K562 (cell line): ENCODE data around the gene CRY2. TPM values are rescaled to one million over a fixed set of nuclear protein-coding genes. Genes with fewer than 3 reads are reported as not detected.

Experiments
- ATAC-seq: fragments of 200-7000 bp; cut with Tn5 transposase; 3 replicates; pipeline ENCODE4 v1.9.1; 2020; ENCODE audit warnings: moderate library complexity
- BruUV-seq: library from RNA; stranded (reverse); fragments of 400-500 nt; replicated peaks from 2 replicates; lab custom pipeline; 2021; lab: Mats Ljungman, UMichigan
- CTCF ChIA-PET: fragments of 300-600 bp; formaldehyde crosslinking; extraction: SDS; loops from one replicate; lab custom pipeline; 2021; ENCODE audit warnings: low intra/inter-chr PET ratio; lab: Yijun Ruan, JAX
- POLR2A ChIA-PET: fragments of 300-600, 350-650 bp; sonication (Branson Sonifier 250); formaldehyde crosslinking; extraction: SDS; loops from one replicate; lab custom pipeline; 2021; ENCODE audit warnings: antibody characterized with exemption, inconsistent platforms; lab: Yijun Ruan, JAX
- DNase-seq, 4 experiments: peaks; one replicate each; pipeline versions ENCODE4 v3.0.0 to v3.0.0-alpha.2; 2011 to 2018; ENCODE audit warnings: low spot score in 3 of 4, mixed read lengths in 3 of 4; ENCODE audit errors: extremely low read depth in 1 of 4
- FAIRE-seq: peaks from 2 replicates; lab custom pipeline; 2011; peaks lifted over from hg19 to GRCh38; lab: Jason Lieb, UNC
- H2AFZ ChIP-seq: 2 replicates; pipeline ENCODE4 v1.6.0; 2011; ENCODE audit warnings: low read depth, low read length, control low read depth, inconsistent platforms
- H3K27ac ChIP-seq: fragments of 200-600 bp; 3 replicates; pipeline ENCODE4 v1.8.0; 2011; ENCODE audit warnings: low read depth, mild to moderate bottlenecking, control low read depth, inconsistent platforms, low read length, moderate library complexity, mixed read lengths; ENCODE audit errors: extremely low read depth
- H3K27me3 ChIP-seq, 2 experiments: fragments of 300-600 bp in 1 of 2; 2 replicates in 1 of 2; 3 replicates in 1 of 2; pipeline versions ENCODE4 v1.6.0 to v1.8.0; 2011; ENCODE audit warnings: inconsistent platforms in 2 of 2, low read length in 2 of 2, mild to moderate bottlenecking in 1 of 2, mixed read lengths in 1 of 2, moderate library complexity in 1 of 2; ENCODE audit not compliant: control insufficient read depth in 2 of 2, insufficient read depth in 2 of 2
- H3K36me3 ChIP-seq: fragments of 300-600 bp; 3 replicates; pipeline ENCODE4 v1.8.0; 2011; ENCODE audit warnings: mild to moderate bottlenecking, low read length, inconsistent platforms; ENCODE audit not compliant: control insufficient read depth, insufficient read depth
- H3K4me1 ChIP-seq, 2 experiments: fragments of 200-600 bp in 1 of 2; replicated peaks in 1 of 2; 2 replicates in 1 of 2; 3 replicates in 1 of 2; pipeline versions ENCODE4 v1.5.1 to v1.8.0; 2011; ENCODE audit warnings: inconsistent platforms in 2 of 2, low read length in 2 of 2, mild to moderate bottlenecking in 1 of 2, mixed read lengths in 1 of 2, moderate library complexity in 1 of 2; ENCODE audit not compliant: control insufficient read depth in 2 of 2, insufficient read depth in 2 of 2
- H3K4me2 ChIP-seq: 2 replicates; pipeline ENCODE4 v1.6.1; 2011; ENCODE audit warnings: low read length, control low read depth, inconsistent platforms, mixed read lengths; ENCODE audit not compliant: insufficient read depth
- H3K4me3 ChIP-seq: fragments of 200-600 bp; sonication (generic), shearing (Covaris generic); 2 replicates; pipeline ENCODE4 v1.5.1; 2016; ENCODE audit warnings: control low read depth, inconsistent platforms
- H3K79me2 ChIP-seq: fragments of 200-600 bp; 3 replicates; pipeline ENCODE4 v1.8.0; 2011; ENCODE audit warnings: low read length, inconsistent platforms; ENCODE audit not compliant: control insufficient read depth, insufficient read depth
- H3K9ac ChIP-seq, 2 experiments: 2 replicates each; pipeline versions ENCODE4 v1.6.0 to v1.6.1; 2011; ENCODE audit warnings: low read depth in 2 of 2, low read length in 2 of 2, control low read depth in 1 of 2, inconsistent platforms in 1 of 2, mild to moderate bottlenecking in 1 of 2, mixed read lengths in 1 of 2; ENCODE audit not compliant: insufficient read depth in 1 of 2
- H3K9me1 ChIP-seq: one replicate; pipeline ENCODE4 v1.6.0; 2011; ENCODE audit warnings: inconsistent platforms, mild to moderate bottlenecking, low read length, moderate library complexity; ENCODE audit not compliant: control insufficient read depth, insufficient read depth
- H3K9me3 ChIP-seq: replicated peaks from 2 replicates; pipeline ENCODE4 v1.5.1; 2011; ENCODE audit warnings: low read depth, low read length, inconsistent platforms; ENCODE audit not compliant: control insufficient read depth, insufficient read depth
- H4K20me1 ChIP-seq: replicated peaks from 2 replicates; pipeline ENCODE4 v1.6.1; 2011; ENCODE audit warnings: low read length, inconsistent platforms, mixed read lengths; ENCODE audit not compliant: control insufficient read depth, insufficient read depth
- ARNT ChIP-seq, 2 experiments: fragments of 450-650 bp; IDR thresholded peaks; 2 replicates each; pipeline ENCODE4 v1.6.1; 2016; ENCODE audit warnings: mild to moderate bottlenecking in 1 of 2
- BCOR ChIP-seq: fragments of 450-650 bp; IDR thresholded peaks from 2 replicates; pipeline ENCODE4 v1.6.1; 2016
- CBX1 ChIP-seq: sonication (generic); IDR thresholded peaks from 2 replicates; pipeline ENCODE4 v1.6.1; 2016; ENCODE audit warnings: antibody characterized with exemption, low read depth, mild to moderate bottlenecking
- CREBBP ChIP-seq: IDR thresholded peaks from one replicate; pipeline ENCODE4 v1.6.1; 2012; ENCODE audit warnings: low read depth, mild to moderate bottlenecking, control low read depth, inconsistent platforms, low read length
- CXXC5 ChIP-seq: fragments of 250-450 bp; sonication (Bioruptor Pico); IDR thresholded peaks from 2 replicates; pipeline ENCODE4 v1.8.0; 2022; ENCODE audit warnings: inconsistent platforms, mild to moderate bottlenecking, moderate library complexity
- ETS2 ChIP-seq: IDR thresholded peaks from 2 replicates; pipeline ENCODE4 v1.6.1; 2016; ENCODE audit warnings: borderline replicate concordance, missing genetic modification characterization, mild to moderate bottlenecking, moderate library complexity, missing compliant biosample characterization; ENCODE audit not compliant: poor library complexity, severe bottlenecking
- GATAD2B ChIP-seq: fragments of 450-650 bp; IDR thresholded peaks from 2 replicates; pipeline ENCODE4 v1.6.1; 2017; ENCODE audit warnings: mild to moderate bottlenecking, borderline replicate concordance
- HDAC2 ChIP-seq: fragments of 450-650 bp; IDR thresholded peaks from 2 replicates; pipeline ENCODE4 v1.6.1; 2016; ENCODE audit warnings: mild to moderate bottlenecking
- HDAC3 ChIP-seq: fragments of 450-650 bp; IDR thresholded peaks from 2 replicates; pipeline ENCODE4 v1.6.1; 2018; ENCODE audit warnings: borderline replicate concordance, mild to moderate bottlenecking, moderate library complexity; ENCODE audit not compliant: partially characterized antibody
- HMBOX1 ChIP-seq: sonication (generic); IDR thresholded peaks from 2 replicates; pipeline ENCODE4 v1.6.1; 2016
- NCOA6 ChIP-seq: fragments of 450-650 bp; IDR thresholded peaks from 2 replicates; pipeline ENCODE4 v1.6.1; 2017; ENCODE audit warnings: mild to moderate bottlenecking
- POLR2A ChIP-seq: fragments of 450-650 bp; conservative IDR thresholded peaks from 2 replicates; pipeline ENCODE4 v1.6.1; 2016
- RAD21 ChIP-seq, 2 experiments: fragments of 250-450 bp in 1 of 2; fragments of 450-650 bp in 1 of 2; sonication (Bioruptor Pico) in 1 of 2; formaldehyde crosslinking in 1 of 2; IDR thresholded peaks in 1 of 2; conservative IDR thresholded peaks in 1 of 2; 2 replicates each; pipeline versions ENCODE4 v1.4.0 to v1.8.0; 2020 to 2022; ENCODE audit warnings: mild to moderate bottlenecking in 2 of 2, moderate library complexity in 1 of 2
- RBBP5 ChIP-seq: fragments of 200-600 bp; sonication (generic); IDR thresholded peaks from 2 replicates; pipeline ENCODE4 v1.6.1; 2012; ENCODE audit warnings: borderline replicate concordance, mild to moderate bottlenecking, low read length, control low read depth, inconsistent platforms; ENCODE audit not compliant: insufficient read depth, poor library complexity, severe bottlenecking
- SMARCC2 ChIP-seq: fragments of 450-650 bp; IDR thresholded peaks from 2 replicates; pipeline ENCODE4 v1.6.1; 2017; ENCODE audit warnings: antibody characterized with exemption, moderate library complexity, mild to moderate bottlenecking, low read depth
- TBP ChIP-seq: optimal IDR thresholded peaks from 2 replicates; pipeline ENCODE3; 2011; ENCODE audit warnings: low read depth, low read length, improper control_type of control experiment
- YBX1 ChIP-seq: fragments of 450-650 bp; IDR thresholded peaks from 2 replicates; pipeline ENCODE4 v1.7.1; 2016; ENCODE audit warnings: mild to moderate bottlenecking
- WGBS: fragments of 100-300 bp; shearing (Covaris generic); methylation state at CpG from one replicate; pipeline ENCODE4 v1.1.6; 2016; ENCODE audit warnings: low coverage, mixed read lengths; ENCODE audit not compliant: insufficient coverage; ENCODE audit errors: missing lambda C conversion rate; 5-methylcytosine and 5-hydroxymethylcytosine counted together
- in situ Hi-C: fragments of 300-500 bp; cut with MboI; formaldehyde crosslinking; loops from 4 replicates; pipeline ENCODE4 v1.15.0; 2018; ENCODE audit warnings: inconsistent platforms, mixed read lengths
- intact Hi-C: fragments of 100-400 bp; cut with micrococcal nuclease; formaldehyde crosslinking; loops from 2 replicates; pipeline ENCODE4 v1.14.2; 2022
- polyA plus RNA-seq, 8 experiments: library from polyadenylated mRNA; depleted of rRNA in 4 of 8; stranded (reverse) in 5 of 8; unstranded in 3 of 8; fragments of >200 nt; fragmentation: Nextera tagmentation in 2 of 8; fragmentation: Illumina TruSeq in 1 of 8; extraction: Ambion mirVana in 2 of 8; extraction: Trizol in 1 of 8; gene quantifications; 2 replicates each; pipeline versions ENCODE4 v1.2.1 to v1.2.3, GENCODE V29; 2011 to 2014; ENCODE audit warnings: inconsistent platforms in 1 of 8, missing spikeins in 1 of 8
- total RNA-seq, 7 experiments: library from RNA; depleted of rRNA in 6 of 7; stranded (reverse); fragments of >200 nt in 6 of 7; fragmentation: Illumina TruSeq in 2 of 7; extraction: Trizol in 2 of 7; gene quantifications; 2 replicates each; pipeline versions ENCODE4 v1.2.1 to v1.2.3, GENCODE V29; 2011 to 2021; ENCODE audit warnings: low replicate concordance in 1 of 7
- TF ChIP-seq, protein P1 (sequence below): fragments of 250-450 bp; sonication (Bioruptor Pico); IDR thresholded peaks from 2 replicates; pipeline ENCODE4 v1.5.0; 2021; ENCODE audit warnings: mild to moderate bottlenecking, borderline replicate concordance
- TF ChIP-seq, protein P2 (sequence below): fragments of 250-450 bp; sonication (Bioruptor Pico); IDR thresholded peaks from 2 replicates; pipeline ENCODE4 v1.5.0; 2021

CRY2 gene
- total and polyA plus RNA-seq, 9 of the 15 experiments (the other 6 are each of a cell fraction or from before 2014, with no cell fraction given): 2.3 to 23.9 (median 14.8) TPM

DNA sequence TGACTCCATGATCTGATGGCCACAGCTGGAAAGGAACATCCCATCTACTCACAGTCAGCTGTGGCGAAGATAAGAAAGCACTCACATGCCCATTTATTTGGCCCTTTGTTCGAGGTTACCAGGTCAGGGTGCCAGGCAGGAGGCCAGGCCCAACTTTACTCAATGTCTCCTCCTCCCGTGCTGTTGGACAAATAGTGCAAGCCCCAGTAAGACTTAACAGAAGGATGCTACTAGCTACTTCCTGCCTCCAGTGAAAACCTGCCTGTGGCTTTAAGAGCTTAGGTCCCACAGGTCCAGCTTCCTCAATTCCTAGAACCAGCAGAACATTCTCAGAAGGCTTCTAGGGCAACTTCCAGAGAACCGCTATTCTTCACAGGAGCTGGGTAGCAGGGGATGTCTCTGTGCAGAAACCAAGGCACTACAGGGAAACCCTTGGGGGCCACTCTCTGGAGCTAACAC is 12.9 kb upstream of the CRY2 start (continued):
- TF ChIP-seq TBP (peak; percentile 32), RAD21 (CRISPR knock-in tag; conservative IDR thresholded peaks at IDR 0.05 in 1 of 2, IDR thresholded peaks at IDR 0.05 in 1 of 2) (peak; percentile 6 to 36; a peak in 2 of 4 replicates), ARNT (IDR thresholded peaks at IDR 0.05) (0 out of 4 replicates have a peak, but pooled peaks of 1 of the 2 experiments have one; percentile 66), NCOA6 (peak; percentile 78), POLR2A (0 out of 2 replicates have a peak, but pooled peaks have one; percentile 27), HDAC3 (peak; percentile 39), HDAC2 (peak; percentile 79; the same call in 1 of the 2 replicates), YBX1 (no peak), CXXC5 (peak; percentile 38), GATAD2B (no peak), CBX1 (no peak)

GRCh38 chr11:45839204-45839603 is 8.1 kb upstream of the CRY2 start:
- H2AFZ ChIP-seq: peak overlapping the region; percentile 60; the same call in 1 of the 2 replicates
- no peaks in the 10 kb centered on the region for H3K9me3 ChIP-seq
- ChIA-PET POLR2A (no interaction called here), CTCF (no interaction called here)
- no peaks in the 10 kb centered on the region for H3K79me2 ChIP-seq
- peak overlapping the region in 1 of 2 experiments; percentile 56; a peak in 1 of 4 replicates for H3K9ac ChIP-seq
- H3K4me2 ChIP-seq: no peak overlapping the region
- in situ Hi-C loops: no loop called here
- no peaks in the 10 kb centered on the region for H3K27me3 ChIP-seq
- H4K20me1 ChIP-seq: no peaks in the 10 kb centered on the region
- FAIRE-seq (no peak), DNase-seq (peak in 1 of 4 experiments; percentile 31), ATAC-seq (no peak)
- no peak overlapping the region for H3K27ac ChIP-seq
- H3K4me3 ChIP-seq: no peak overlapping the region
- no TSS peak for BruUV-seq
- peaks cover 7 to 12% of the 10 kb centered on the region in 2 experiments; a peak in 4 of 5 replicates for H3K4me1 ChIP-seq
- 32% methylated on average over 6 of the region's 6 CpGs for WGBS
- no peaks in the 10 kb centered on the region for H3K9me1 ChIP-seq
- intact Hi-C loops: no loop called here
- H3K36me3 ChIP-seq: no peaks in the 10 kb centered on the region
- no peak for TF ChIP-seq SMARCC2
- no peak for TF ChIP-seq HMBOX1
- TF ChIP-seq ETS2 (tag): no peak
- no peak for TF ChIP-seq CREBBP
- TF ChIP-seq CBX1: no peak
- TF ChIP-seq RBBP5: no peak
- TF ChIP-seq, protein P1, sequence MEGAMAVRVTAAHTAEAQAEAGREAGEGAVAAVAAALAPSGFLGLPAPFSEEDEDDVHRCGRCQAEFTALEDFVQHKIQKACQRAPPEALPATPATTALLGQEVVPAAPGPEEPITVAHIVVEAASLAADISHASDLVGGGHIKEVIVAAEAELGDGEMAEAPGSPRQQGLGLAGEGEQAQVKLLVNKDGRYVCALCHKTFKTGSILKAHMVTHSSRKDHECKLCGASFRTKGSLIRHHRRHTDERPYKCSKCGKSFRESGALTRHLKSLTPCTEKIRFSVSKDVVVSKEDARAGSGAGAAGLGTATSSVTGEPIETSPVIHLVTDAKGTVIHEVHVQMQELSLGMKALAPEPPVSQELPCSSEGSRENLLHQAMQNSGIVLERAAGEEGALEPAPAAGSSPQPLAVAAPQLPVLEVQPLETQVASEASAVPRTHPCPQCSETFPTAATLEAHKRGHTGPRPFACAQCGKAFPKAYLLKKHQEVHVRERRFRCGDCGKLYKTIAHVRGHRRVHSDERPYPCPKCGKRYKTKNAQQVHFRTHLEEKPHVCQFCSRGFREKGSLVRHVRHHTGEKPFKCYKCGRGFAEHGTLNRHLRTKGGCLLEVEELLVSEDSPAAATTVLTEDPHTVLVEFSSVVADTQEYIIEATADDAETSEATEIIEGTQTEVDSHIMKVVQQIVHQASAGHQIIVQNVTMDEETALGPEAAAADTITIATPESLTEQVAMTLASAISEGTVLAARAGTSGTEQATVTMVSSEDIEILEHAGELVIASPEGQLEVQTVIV (CRISPR knock-in tag): no peak
- TF ChIP-seq BCOR: no peak
- TF ChIP-seq, protein P2, sequence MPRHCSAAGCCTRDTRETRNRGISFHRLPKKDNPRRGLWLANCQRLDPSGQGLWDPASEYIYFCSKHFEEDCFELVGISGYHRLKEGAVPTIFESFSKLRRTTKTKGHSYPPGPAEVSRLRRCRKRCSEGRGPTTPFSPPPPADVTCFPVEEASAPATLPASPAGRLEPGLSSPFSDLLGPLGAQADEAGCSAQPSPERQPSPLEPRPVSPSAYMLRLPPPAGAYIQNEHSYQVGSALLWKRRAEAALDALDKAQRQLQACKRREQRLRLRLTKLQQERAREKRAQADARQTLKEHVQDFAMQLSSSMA (CRISPR knock-in tag): no peak
